ENCODE data around the gene TMEM120B. TPM values are rescaled to one million over a fixed set of nuclear protein-coding genes. Genes with fewer than 3 reads are reported as not detected.
A peak's percentile ranks its signal among the peaks of the same experiment; 100 is the strongest.
"Not testable (repeated sequence)": the region's sequence is repeated elsewhere in the genome, so short reads cannot be mapped to it uniquely, and the experiment has no call there.

TMEM120B gene
- total and polyA plus RNA-seq, 2 experiments from 2014 or later, result 4.7 to 10.7 TPM

GRCh38 chr12:121713793-121714192 lies 1.2 kb downstream of the TMEM120B start:
- no peaks in the 10 kb centered on the region for H3K36me3 ChIP-seq (ENCODE audit: low read depth)
- no peaks in the 10 kb centered on the region for H3K27me3 ChIP-seq (replicated peaks; ENCODE audit: insufficient read depth)
- peak overlapping the region; percentile 34; the same call in 1 of the 2 replicates for H3K27ac ChIP-seq
- peaks cover 26% of the 10 kb centered on the region for H3K4me1 ChIP-seq (ENCODE audit: insufficient read depth)
- H3K4me2 ChIP-seq (ENCODE audit: unreplicated experiment), result peak overlapping the region; percentile 90
- peaks cover 52% of the 10 kb centered on the region for H3K79me2 ChIP-seq (ENCODE audit: insufficient read depth)
- peak overlapping the region; percentile 95 for H3K4me3 ChIP-seq
- 21 to 22% methylated on average over 6 of the region's 6 CpGs for WGBS, 2 experiments (ENCODE audit: low coverage in 1 of 2, low lambda C conversion rate in 2 of 2, missing lambda C conversion rate in 2 of 2)
- in situ Hi-C loops (cut with MboI), result no loop called here
- peak overlapping the region; percentile 96 for H3K9ac ChIP-seq
- peaks cover 18% of the 10 kb centered on the region for H3F3A ChIP-seq (ENCODE audit: insufficient read depth)
- no peaks in the 10 kb centered on the region for H3K9me2 ChIP-seq (ENCODE audit: insufficient read depth)
- no peak for DNase-seq
- peak overlapping the region; percentile 76; the same call in 1 of the 2 replicates for H2AFZ ChIP-seq
- H3K9me3 ChIP-seq (ENCODE audit: low read depth), result no peaks in the 10 kb centered on the region
- TF ChIP-seq EZH2phosphoT487 (IDR thresholded peaks at IDR 0.05; ENCODE audit: insufficient read depth, low read depth) (no peak), EZH2 (IDR thresholded peaks at IDR 0.05; ENCODE audit: insufficient read depth, poor library complexity, severe bottlenecking) (no peak)
- H4K20me1 ChIP-seq (ENCODE audit: insufficient read depth), result no peaks in the 10 kb centered on the region

DNA sequence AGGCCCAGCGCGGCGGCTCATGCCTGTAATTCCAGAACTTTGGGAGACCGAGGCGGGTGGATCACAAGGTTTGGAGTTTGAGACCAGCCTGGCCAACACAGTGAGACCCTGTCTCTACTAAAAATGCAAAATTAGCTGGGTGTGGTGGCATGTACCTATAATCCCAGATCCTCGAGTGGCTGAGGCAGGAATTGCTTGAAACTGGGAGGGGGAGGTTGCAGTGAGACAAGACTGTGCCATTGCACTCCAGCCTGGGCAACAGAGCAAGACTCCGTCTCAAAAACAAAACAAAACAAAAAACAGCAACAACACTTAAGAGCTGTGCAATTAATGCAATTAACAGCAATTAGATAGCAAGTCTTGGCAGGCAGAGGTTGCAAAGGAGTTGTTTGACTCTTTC lies 2.5 kb downstream of the TMEM120B start:
- DNase-seq; H3K27me3 ChIP-seq (replicated peaks; ENCODE audit: insufficient read depth); H3K36me3 ChIP-seq (ENCODE audit: low read depth); in situ Hi-C loops (cut with MboI); H4K20me1 ChIP-seq (ENCODE audit: insufficient read depth); H3K9ac ChIP-seq; H3K9me3 ChIP-seq (ENCODE audit: low read depth); H3K4me3 ChIP-seq; H3K27ac ChIP-seq; H3K4me2 ChIP-seq (ENCODE audit: unreplicated experiment); H2AFZ ChIP-seq; H3K9me2 ChIP-seq (ENCODE audit: insufficient read depth): not testable (repeated sequence)
- Histone ChIP-seq H3K79me2 (ENCODE audit: insufficient read depth) (peaks cover 59% of the 10 kb centered on the region), H3K4me1 (ENCODE audit: insufficient read depth) (peaks cover 33% of the 10 kb centered on the region), H3F3A (ENCODE audit: insufficient read depth) (peaks cover 22% of the 10 kb centered on the region)
- WGBS, 2 experiments (ENCODE audit: low coverage in 1 of 2, low lambda C conversion rate in 2 of 2, missing lambda C conversion rate in 2 of 2), result 92 to 96% methylated on average over 7 of the region's 7 CpGs

GRCh38 chr12:121715862-121716435 lies 3.4 kb downstream of the TMEM120B start:
- Histone ChIP-seq H3K27me3 (replicated peaks; ENCODE audit: insufficient read depth) (no peaks in the 10 kb centered on the region), H2AFZ (no peak overlapping the region), H3K79me2 (ENCODE audit: insufficient read depth) (peaks cover 63% of the 10 kb centered on the region), H3F3A (ENCODE audit: insufficient read depth) (peaks cover 21% of the 10 kb centered on the region), H3K4me2 (ENCODE audit: unreplicated experiment) (no peak overlapping the region), H3K9me3 (ENCODE audit: low read depth) (no peaks in the 10 kb centered on the region), H3K27ac (no peak overlapping the region), H3K4me3 (no peak overlapping the region), H3K4me1 (ENCODE audit: insufficient read depth) (peaks cover 40% of the 10 kb centered on the region), H3K9me2 (ENCODE audit: insufficient read depth) (no peaks in the 10 kb centered on the region), H3K9ac (no peak overlapping the region), H3K36me3 (ENCODE audit: low read depth) (no peaks in the 10 kb centered on the region), H4K20me1 (ENCODE audit: insufficient read depth) (no peaks in the 10 kb centered on the region)
- WGBS, 2 experiments (ENCODE audit: low coverage in 1 of 2, low lambda C conversion rate in 2 of 2, missing lambda C conversion rate in 2 of 2), result 78 to 80% methylated on average over 6 of the region's 6 CpGs
- TF ChIP-seq EZH2 (IDR thresholded peaks at IDR 0.05; ENCODE audit: insufficient read depth, poor library complexity, severe bottlenecking), result no peak
- in situ Hi-C loops (cut with MboI), result no loop called here
- no peak for DNase-seq

- no peak for TF ChIP-seq EZH2phosphoT487 (IDR thresholded peaks at IDR 0.05; ENCODE audit: insufficient read depth, low read depth)
- TF ChIP-seq EZH2 (IDR thresholded peaks at IDR 0.05; ENCODE audit: insufficient read depth, poor library complexity, severe bottlenecking), result no peak
- Histone ChIP-seq H3K27ac (peak overlapping the region; percentile 77), H3K9me3 (ENCODE audit: low read depth) (no peaks in the 10 kb centered on the region), H3K27me3 (replicated peaks; ENCODE audit: insufficient read depth) (no peaks in the 10 kb centered on the region), H2AFZ (no peak overlapping the region), H3K4me1 (ENCODE audit: insufficient read depth) (peaks cover 32% of the 10 kb centered on the region), H3K9me2 (ENCODE audit: insufficient read depth) (no peaks in the 10 kb centered on the region), H3K9ac (peak overlapping the region; percentile 13; the same call in 1 of the 2 replicates), H3K4me2 (ENCODE audit: unreplicated experiment) (peak overlapping the region; percentile 36), H3K79me2 (ENCODE audit: insufficient read depth) (peaks cover 75% of the 10 kb centered on the region), H3K36me3 (ENCODE audit: low read depth) (no peaks in the 10 kb centered on the region), H3F3A (ENCODE audit: insufficient read depth) (peaks cover 21% of the 10 kb centered on the region), H3K4me3 (no peak overlapping the region), H4K20me1 (ENCODE audit: insufficient read depth) (no peaks in the 10 kb centered on the region)
- peak; percentile 81 for DNase-seq
- 67 to 68% methylated on average over 10 of the region's 10 CpGs for WGBS, 2 experiments (ENCODE audit: low coverage in 1 of 2, low lambda C conversion rate in 2 of 2, missing lambda C conversion rate in 2 of 2)
- in situ Hi-C loops (cut with MboI), result no loop called here
Observed at GRCh38 chr12:121717041-121717699, 4.6 kb downstream of the TMEM120B start.
